ENCODE measurements around the gene ADGRL3.

DNA sequence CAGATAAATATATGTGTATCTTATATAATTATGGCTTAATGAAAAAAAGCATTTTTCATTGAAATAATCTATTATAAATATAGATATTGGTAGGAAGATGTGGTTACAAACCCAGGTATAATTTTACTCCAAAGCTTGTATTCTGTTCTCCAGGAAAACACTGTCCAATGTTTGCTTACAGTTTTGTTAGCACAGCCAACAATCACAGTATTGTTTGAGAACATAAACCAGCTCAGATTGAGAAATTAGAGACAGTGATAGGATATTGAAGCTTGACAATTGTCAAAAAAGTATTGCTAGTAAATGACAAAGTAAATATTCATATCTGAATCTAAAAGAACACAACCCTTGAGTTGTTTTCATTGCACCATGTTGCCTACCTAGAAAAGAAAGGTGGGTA lies 228.8 kb downstream of the ADGRL3 start:
- TF ChIP-seq, protein P1, sequence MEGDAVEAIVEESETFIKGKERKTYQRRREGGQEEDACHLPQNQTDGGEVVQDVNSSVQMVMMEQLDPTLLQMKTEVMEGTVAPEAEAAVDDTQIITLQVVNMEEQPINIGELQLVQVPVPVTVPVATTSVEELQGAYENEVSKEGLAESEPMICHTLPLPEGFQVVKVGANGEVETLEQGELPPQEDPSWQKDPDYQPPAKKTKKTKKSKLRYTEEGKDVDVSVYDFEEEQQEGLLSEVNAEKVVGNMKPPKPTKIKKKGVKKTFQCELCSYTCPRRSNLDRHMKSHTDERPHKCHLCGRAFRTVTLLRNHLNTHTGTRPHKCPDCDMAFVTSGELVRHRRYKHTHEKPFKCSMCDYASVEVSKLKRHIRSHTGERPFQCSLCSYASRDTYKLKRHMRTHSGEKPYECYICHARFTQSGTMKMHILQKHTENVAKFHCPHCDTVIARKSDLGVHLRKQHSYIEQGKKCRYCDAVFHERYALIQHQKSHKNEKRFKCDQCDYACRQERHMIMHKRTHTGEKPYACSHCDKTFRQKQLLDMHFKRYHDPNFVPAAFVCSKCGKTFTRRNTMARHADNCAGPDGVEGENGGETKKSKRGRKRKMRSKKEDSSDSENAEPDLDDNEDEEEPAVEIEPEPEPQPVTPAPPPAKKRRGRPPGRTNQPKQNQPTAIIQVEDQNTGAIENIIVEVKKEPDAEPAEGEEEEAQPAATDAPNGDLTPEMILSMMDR (IDR thresholded peaks at IDR 0.05), result no peak
- no peak for TF ChIP-seq POLR2AphosphoS5 (IDR thresholded peaks at IDR 0.05)

Data from esophagus muscularis mucosa (tissue), 3 donors.